Endothelial cell (in vitro differentiated cells): ENCODE data around the gene ADAM12. TPM values are rescaled to one million over a fixed set of nuclear protein-coding genes. Genes with fewer than 3 reads are reported as not detected.

Experiments
- DNase-seq: peaks from one replicate; pipeline ENCODE4 v3.0.0; 2021; ENCODE audit warnings: low spot score
- H3K27ac Mint-ChIP-seq: one replicate; pipeline ENCODE4 v1.8.0; 2021; ENCODE audit warnings: mixed read lengths, inconsistent platforms; ENCODE audit not compliant: unreplicated experiment
- H3K27me3 Mint-ChIP-seq: one replicate; pipeline ENCODE4 v1.8.0; 2021; ENCODE audit warnings: mild to moderate bottlenecking, moderate library complexity, mixed read lengths, inconsistent platforms; ENCODE audit not compliant: unreplicated experiment
- H3K36me3 Mint-ChIP-seq: one replicate; pipeline ENCODE4 v1.8.0; 2021; ENCODE audit warnings: mild to moderate bottlenecking, low read depth, mixed read lengths, inconsistent platforms; ENCODE audit not compliant: unreplicated experiment
- H3K4me1 Mint-ChIP-seq: one replicate; pipeline ENCODE4 v1.8.0; 2021; ENCODE audit warnings: mild to moderate bottlenecking, mixed read lengths, inconsistent platforms; ENCODE audit not compliant: unreplicated experiment
- H3K4me3 Mint-ChIP-seq: one replicate; pipeline ENCODE4 v1.8.0; 2021; ENCODE audit warnings: mild to moderate bottlenecking, mixed read lengths, inconsistent platforms; ENCODE audit not compliant: unreplicated experiment
- H3K9me3 Mint-ChIP-seq: one replicate; pipeline ENCODE4 v1.8.0; 2021; ENCODE audit warnings: mixed read lengths, inconsistent platforms; ENCODE audit not compliant: unreplicated experiment
- CTCF ChIP-seq: fragments of 200-600 bp; sonication (generic); IDR thresholded peaks from one replicate; pipeline ENCODE4 v1.5.0; 2021; ENCODE audit warnings: antibody characterized with exemption; ENCODE audit not compliant: unreplicated experiment
- total RNA-seq: library from RNA; stranded (reverse); fragmentation: NEBNext Ultra II Directional; extraction: Animal tissue kit (Norgen Biotek cat#: 25700); gene quantifications from one replicate; pipeline ENCODE4 v1.2.1, GENCODE V29; 2021; ENCODE audit not compliant: unreplicated experiment

The ADAM12 gene
- total RNA-seq, 1 donor from 2014 or later = 9.0 TPM

GRCh38 chr10:126158133-126158892 lies 230.0 kb downstream of the ADAM12 start:
- H3K4me1 Mint-ChIP-seq = peaks cover 44% of the 10 kb centered on the region
- no peak for TF ChIP-seq CTCF
- H3K27me3 Mint-ChIP-seq = peaks cover 22% of the 10 kb centered on the region
- H3K27ac Mint-ChIP-seq = no peak overlapping the region
- H3K36me3 Mint-ChIP-seq = peaks cover 8% of the 10 kb centered on the region
- no peak overlapping the region for H3K4me3 Mint-ChIP-seq
- no peaks in the 10 kb centered on the region for H3K9me3 Mint-ChIP-seq
- no peak for DNase-seq

GRCh38 chr10:126157189-126157588 lies 231.1 kb downstream of the ADAM12 start:
- Mint-ChIP-seq H3K36me3 (no peaks in the 10 kb centered on the region), H3K27ac (no peak overlapping the region), H3K27me3 (peaks cover 20% of the 10 kb centered on the region), H3K4me1 (peaks cover 49% of the 10 kb centered on the region), H3K9me3 (no peaks in the 10 kb centered on the region), H3K4me3 (no peak overlapping the region)
- TF ChIP-seq CTCF = no peak
- no peak for DNase-seq

GRCh38 chr10:126156503-126156902 lies 231.8 kb downstream of the ADAM12 start:
- Mint-ChIP-seq H3K9me3 (no peaks in the 10 kb centered on the region), H3K27me3 (peaks cover 16% of the 10 kb centered on the region), H3K36me3 (no peaks in the 10 kb centered on the region), H3K4me1 (peaks cover 49% of the 10 kb centered on the region), H3K4me3 (no peak overlapping the region), H3K27ac (peak overlapping the region; percentile 64)
- TF ChIP-seq CTCF = no peak
- no peak for DNase-seq

GRCh38 chr10:126156012-126156411 lies 232.3 kb downstream of the ADAM12 start:
- no peaks in the 10 kb centered on the region for H3K36me3 Mint-ChIP-seq
- TF ChIP-seq CTCF = no peak
- H3K4me3 Mint-ChIP-seq = no peak overlapping the region
- H3K4me1 Mint-ChIP-seq = peaks cover 49% of the 10 kb centered on the region
- peaks cover 16% of the 10 kb centered on the region for H3K27me3 Mint-ChIP-seq
- no peak for DNase-seq
- H3K9me3 Mint-ChIP-seq = no peaks in the 10 kb centered on the region
- H3K27ac Mint-ChIP-seq = no peak overlapping the region

- peaks cover 16% of the 10 kb centered on the region for H3K27me3 Mint-ChIP-seq
- no peak overlapping the region for H3K4me3 Mint-ChIP-seq
Measured at GRCh38 chr10:126155528-126155927, 232.7 kb downstream of the ADAM12 start.

More at GRCh38 chr10:126155528-126155927, 232.7 kb downstream of the ADAM12 start:
- no peaks in the 10 kb centered on the region for H3K9me3 Mint-ChIP-seq
- peaks cover 44% of the 10 kb centered on the region for H3K4me1 Mint-ChIP-seq
- H3K36me3 Mint-ChIP-seq = no peaks in the 10 kb centered on the region
- TF ChIP-seq CTCF = no peak
- H3K27ac Mint-ChIP-seq = no peak overlapping the region
- no peak for DNase-seq
